ENCODE measurements around the gene MKS1. TPM values are rescaled to one million over a fixed set of nuclear protein-coding genes. Genes with fewer than 3 reads are reported as not detected.

MKS1 gene
- total RNA-seq (2021; fragmentation: NEBNext Ultra II Directional; extraction: Animal tissue kit (Norgen Biotek cat#: 25700)): 20.6 and 21.7 TPM in 2 replicates
- polyA plus RNA-seq (2011; rRNA removed): 12.0 and 15.3 TPM in 2 replicates
- 17.6 TPM for polyA plus RNA-seq (2011; cell fraction: cytosol; rRNA removed)
- polyA plus RNA-seq (2011; cell fraction: nucleus; rRNA removed): 41.4 TPM
- polyA plus RNA-seq (2012, experiment 1 of 2): 16.1 to 23.2 TPM (median 20.2 TPM) in 4 replicates
- polyA plus RNA-seq (2012, experiment 2 of 2): 12.0 TPM
- 10.9 TPM for polyA plus RNA-seq (2013, experiment 1 of 2)
- polyA plus RNA-seq (2013, experiment 2 of 2): 10.2 TPM
- polyA minus RNA-seq (2011; rRNA and poly(A)+ RNA removed): 16.0 and 19.4 TPM in 2 replicates
- polyA minus RNA-seq (2011; cell fraction: cytosol; rRNA and poly(A)+ RNA removed): 10.9 TPM
- polyA minus RNA-seq (2011; cell fraction: nucleus; rRNA and poly(A)+ RNA removed): 24.7 TPM
- long read RNA-seq, experiment 1, partial matches to known transcripts: 6 of 12 reads
- long read RNA-seq, experiment 1, other reads (novel, unspliced or antisense): 4 of 12 reads
- long read RNA-seq, experiment 2, partial matches to known transcripts: 3 of 9 reads
- long read RNA-seq, experiment 2, other reads (novel, unspliced or antisense): 3 of 9 reads

- Histone ChIP-seq H2AK5ac (ENCODE audit: low read depth, low read length) (no peak within 1 kb of the TSS), H2BK15ac (ENCODE audit: low read length) (no peak within 1 kb of the TSS), H2BK12ac (ENCODE audit: low read depth, low read length) (no peak within 1 kb of the TSS), H3K79me2 (ENCODE audit: control insufficient read depth in 1 of 2, insufficient read depth in 2 of 2, low read length in 2 of 2) (no peaks in the 10 kb centered on the region), H3K18ac (ENCODE audit: extremely low read depth, low read length) (no peak within 1 kb of the TSS), H3K4me2 (ENCODE audit: insufficient read depth in 1 of 2, low read depth in 2 of 2, low read length in 2 of 2) (peak within 1 kb of the TSS; percentile 65 to 84), H3K4ac (replicated peaks; ENCODE audit: insufficient read length, low read depth, low read length) (no peak within 1 kb of the TSS), H3K27me3 (replicated peaks in 1 of 4; ENCODE audit: control insufficient read depth in 3 of 4, extremely low read depth in 1 of 4, insufficient read depth in 3 of 4, low read length in 3 of 4) (no peaks in the 10 kb centered on the region), H3K14ac (ENCODE audit: insufficient read length) (no peak within 1 kb of the TSS), H3K4me1 (replicated peaks in 1 of 4; ENCODE audit: control insufficient read depth in 3 of 4, insufficient read depth in 4 of 4, low read length in 3 of 4) (peaks cover 0 to 3% (median 0%) of the 10 kb centered on the region in 4 experiments; a peak in 2 of 7 replicates), H2BK5ac (ENCODE audit: low read depth, low read length) (no peak within 1 kb of the TSS), H4K5ac (ENCODE audit: insufficient read length, low read depth, low read length) (peak within 1 kb of the TSS; percentile 31), H3K23me2 (ENCODE audit: low read depth, low read length) (peaks cover 5% of the 10 kb centered on the region; the same call in 1 of the 2 replicates), H4K91ac (replicated peaks; ENCODE audit: insufficient read length, low read length) (peak within 1 kb of the TSS; percentile 48), H2BK120ac (replicated peaks; ENCODE audit: low read depth, low read length) (no peak within 1 kb of the TSS), H3K56ac (replicated peaks; ENCODE audit: insufficient read length, low read depth, low read length) (no peak within 1 kb of the TSS), H3K4me3 (ENCODE audit: extremely low read depth in 1 of 4, insufficient read depth in 2 of 4, low read depth in 3 of 4, low read length in 4 of 4) (peak within 1 kb of the TSS; percentile 50 to 91 (median 81)), H2AFZ (ENCODE audit: low read length) (peak within 1 kb of the TSS; percentile 96), H4K8ac (ENCODE audit: extremely low read depth, insufficient read depth, low read length) (peak within 1 kb of the TSS; percentile 47; the same call in 1 of the 2 replicates), H3K9me3 (ENCODE audit: insufficient read depth in 2 of 2, low read depth in 1 of 2, low read length in 1 of 2) (no peaks in the 10 kb centered on the region), H3K79me1 (ENCODE audit: low read depth, low read length) (no peaks in the 10 kb centered on the region), H3K27ac (ENCODE audit: low read depth, low read length) (no peak within 1 kb of the TSS), H3K9ac (replicated peaks in 1 of 4; ENCODE audit: extremely low read depth in 1 of 4, low read depth in 3 of 4, low read length in 3 of 4) (peak within 1 kb of the TSS; percentile 42 to 67 (median 58)), H3K36me3 (ENCODE audit: control insufficient read depth in 2 of 4, insufficient read depth in 4 of 4, low read length in 3 of 4) (peaks cover 0 to 4% (median 0%) of the 10 kb centered on the region in 4 experiments; a peak in 1 of 8 replicates), H4K20me1 (replicated peaks in 1 of 2; ENCODE audit: control insufficient read depth in 1 of 2, insufficient read depth in 2 of 2, low read length in 2 of 2) (no peaks in the 10 kb centered on the region), H2BK20ac (ENCODE audit: low read length) (no peak within 1 kb of the TSS), H3K23ac (ENCODE audit: insufficient read length) (no peak within 1 kb of the TSS)
- FAIRE-seq: no peak
- CTCF ChIA-PET (ENCODE audit: partially characterized antibody): interaction anchor here (0.5 to 13.2 kb wide), 11 partner anchors 9 to 930 kb away, joined by 3 to 127 read pairs (median 4); partner anchors contain the start of gene LPO
- DNase-seq (ENCODE audit: low read depth in 1 of 2, low spot score in 2 of 2): peak; percentile 84 to 97
- POLR2A ChIA-PET (ENCODE audit: partially characterized antibody): interaction anchor here (0.8 to 2.2 kb wide), 5 partner anchors 9 to 295 kb away, joined by 3 to 7 read pairs (median 4); partner anchors contain the start of gene MTMR4
- 6% methylated on average over 53 of the region's 56 CpGs; no CpG with 5 or more reads in 1 of the 2 experiments for WGBS, 2 experiments (ENCODE audit: extremely low coverage in 1 of 2, insufficient coverage in 1 of 2, insufficient read length in 1 of 2, insufficient replicate concordance in 2 of 2, low coverage in 1 of 2, low lambda C conversion rate in 2 of 2, missing lambda C conversion rate in 1 of 2)
- peak; percentile 88 for TF ChIP-seq E2F6 (IDR thresholded peaks at IDR 0.05)
- TF ChIP-seq ZNF274 (IDR thresholded peaks at IDR 0.05; ENCODE audit: borderline replicate concordance, extremely low read depth, low read length): no peak
- peak; percentile 85 for TF ChIP-seq KDM4A (IDR thresholded peaks at IDR 0.05; ENCODE audit: low read depth, low read length, severe bottlenecking)
- peak; percentile 84 to 98; a peak in 3 of 4 replicates for TF ChIP-seq SIN3A (conservative IDR thresholded peaks at IDR 0.05 in 1 of 2, IDR thresholded peaks at IDR 0.05 in 1 of 2; ENCODE audit: low read depth in 1 of 2, low read length in 2 of 2)
- no peak for TF ChIP-seq RBBP5 (IDR thresholded peaks at IDR 0.05; ENCODE audit: borderline replicate concordance, low read depth, low read length)
- 0 out of 2 replicates have a peak, but pooled peaks have one; percentile 48 for TF ChIP-seq GTF2F1 (IDR thresholded peaks at IDR 0.05; ENCODE audit: borderline replicate concordance, low read depth, low read length)
- TF ChIP-seq SRF (IDR thresholded peaks at IDR 0.05; ENCODE audit: low read depth, low read length): peak; percentile 44; the same call in 1 of the 2 replicates
Observed at GRCh38 chr17:58219007-58219788, at the start of gene MKS1. Gene MKS1 (minus strand): TSS chr17:58219255. CDS start chr17:58219230, 25 bp downstream.

All from H1 (cell line).